ENCODE measurements around the gene TMEM80. TPM values are rescaled to one million over a fixed set of nuclear protein-coding genes. Genes with fewer than 3 reads are reported as not detected.
A peak's percentile ranks its signal among the peaks of the same experiment; 100 is the strongest.

Gene TMEM80
- total and polyA plus RNA-seq, 2 donors (not counting 3 experiments of a cell fraction or from before 2014, with no cell fraction given) = 21.2 to 26.6 TPM

- intact Hi-C loops (cut with micrococcal nuclease) (loop anchor here (1.0 to 5.0 kb wide), 2 partner anchors 27 to 160 kb away; partner anchors contain the start of genes HRAS and LRRC56), dilution Hi-C loops (cut with MboI; ENCODE audit: extremely low pct_ligation_motif_present, low sequenced_read_pairs) (no loop called here)
- no peak for DNase-seq (ENCODE audit: low read depth, low spot score)
- no peak overlapping the region for H3K4me2 ChIP-seq (ENCODE audit: insufficient read depth, low read length)
- H3K36me3 ChIP-seq (ENCODE audit: control insufficient read depth in 2 of 2, extremely low read depth in 1 of 2, insufficient read depth in 2 of 2, low read length in 2 of 2) = no peaks in the 10 kb centered on the region
- BruUV-seq (replicated peaks) = no TSS peak
- H3K79me2 ChIP-seq (ENCODE audit: control insufficient read depth, insufficient read depth, low read length) = peaks cover 45% of the 10 kb centered on the region
- peak; percentile 26 for FAIRE-seq
- no peaks in the 10 kb centered on the region for H3K27me3 ChIP-seq (ENCODE audit: control insufficient read depth in 2 of 2, insufficient read depth in 2 of 2, low read length in 2 of 2)
- no peaks in the 10 kb centered on the region for H3K9me3 ChIP-seq (replicated peaks; ENCODE audit: control insufficient read depth, insufficient read depth, low read length)
- H3K4me1 ChIP-seq (ENCODE audit: control insufficient read depth, extremely low read depth, insufficient read depth, low read length) = peaks cover 14% of the 10 kb centered on the region
- no peak overlapping the region for H3K27ac ChIP-seq (ENCODE audit: insufficient read depth, low read depth, low read length)
- no peaks in the 10 kb centered on the region for H4K20me1 ChIP-seq (replicated peaks; ENCODE audit: control insufficient read depth, extremely low read depth, insufficient read depth, low read length)
- TF ChIP-seq POLR2A (IDR thresholded peaks at IDR 0.05; ENCODE audit: low read depth, low read length) (no peak), EZH2 (IDR thresholded peaks at IDR 0.05; ENCODE audit: borderline replicate concordance, low read depth, low read length, severe bottlenecking) (no peak), MYC (IDR thresholded peaks at IDR 0.05; ENCODE audit: low read depth, low read length) (no peak), GATA2 (IDR thresholded peaks at IDR 0.05; ENCODE audit: insufficient read depth, insufficient read length, low read depth, low read length) (no peak), FOS (IDR thresholded peaks at IDR 0.05; ENCODE audit: borderline replicate concordance, insufficient read depth, low read length) (no peak), POLR2AphosphoS5 (IDR thresholded peaks at IDR 0.05; ENCODE audit: insufficient read depth, low read depth, low read length) (no peak), JUN (IDR thresholded peaks at IDR 0.05; ENCODE audit: borderline replicate concordance, insufficient read depth, insufficient read length, low read depth) (no peak), CTCF (IDR thresholded peaks at IDR 0.05; ENCODE audit: extremely low read depth in 1 of 2, insufficient read depth in 1 of 2, low read depth in 1 of 2, low read length in 2 of 2) (no peak)
- TF ChIP-seq, protein P1, sequence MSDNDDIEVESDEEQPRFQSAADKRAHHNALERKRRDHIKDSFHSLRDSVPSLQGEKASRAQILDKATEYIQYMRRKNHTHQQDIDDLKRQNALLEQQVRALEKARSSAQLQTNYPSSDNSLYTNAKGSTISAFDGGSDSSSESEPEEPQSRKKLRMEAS (IDR thresholded peaks at IDR 0.05; ENCODE audit: insufficient read depth, insufficient read length) = no peak
- POLR2A ChIA-PET = no interaction called here
- no peak overlapping the region for H3K4me3 ChIP-seq (replicated peaks in 1 of 3; ENCODE audit: insufficient read depth in 1 of 3, low read depth in 1 of 3, low read length in 3 of 3)
- CTCF ChIA-PET = interaction anchor here (1.3 to 4.2 kb wide), 8 partner anchors 15 to 56 kb away, joined by 3 to 36 read pairs (median 6); partner anchors contain the start of gene TALDO1
- no peaks in the 10 kb centered on the region for H3K9me1 ChIP-seq (replicated peaks; ENCODE audit: control insufficient read depth, extremely low read depth, insufficient read depth, low read length)
- no peak overlapping the region for H3K9ac ChIP-seq (replicated peaks; ENCODE audit: extremely low read depth, insufficient read depth, low read length)
- no peak overlapping the region for H2AFZ ChIP-seq (ENCODE audit: low read depth, low read length)
Observed at GRCh38 chr11:696955-697491, 1.4 kb downstream of the TMEM80 start.

Data from endothelial cell of umbilical vein (primary cell).